ELR (cell line): Measurements from ENCODE around the gene SUGCT.
"Not testable (repeated sequence)": the region's sequence is repeated elsewhere in the genome, so short reads cannot be mapped to it uniquely, and the experiment has no call there.

Source experiments
- DNase-seq: peaks from one replicate; pipeline ENCODE4 v3.0.0-alpha.2; 2015; ENCODE audit warnings: low read depth

Gene SUGCT

DNA sequence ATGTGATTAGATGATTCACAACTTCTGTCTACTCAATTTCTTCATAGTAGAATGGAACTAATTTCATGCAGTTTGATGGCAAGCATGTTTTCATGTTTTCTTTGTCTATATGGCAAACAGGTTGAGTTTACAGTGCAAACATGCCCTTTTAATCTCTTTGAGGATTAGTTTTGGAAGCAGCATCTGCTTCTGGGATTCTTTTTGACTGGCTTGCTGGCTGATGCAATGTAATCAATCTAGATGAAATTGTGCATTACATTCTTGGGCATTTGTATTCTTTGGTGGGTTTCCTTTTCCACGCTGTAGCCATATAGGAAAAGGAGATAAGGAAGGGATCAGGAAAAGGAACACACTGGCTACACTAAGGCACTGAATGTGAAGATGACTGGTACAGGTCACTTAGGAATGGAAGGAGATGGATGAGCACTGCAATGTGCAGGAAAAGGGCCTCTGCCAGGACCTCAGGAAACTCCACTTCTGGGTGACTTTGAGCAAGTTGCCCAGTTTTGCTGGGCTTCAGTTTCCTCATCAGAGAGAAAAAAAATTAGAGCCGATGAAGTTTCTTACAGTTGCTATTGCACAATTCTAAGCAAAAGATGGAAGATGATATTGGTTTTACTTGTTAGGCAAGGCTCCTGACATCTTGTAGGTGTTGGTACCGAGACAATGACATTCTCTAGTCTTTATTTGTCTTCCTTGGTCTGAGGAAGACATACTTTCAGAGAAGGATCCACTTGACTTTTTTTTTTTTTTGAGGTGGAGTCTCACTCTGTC lies 269.1 kb downstream of the SUGCT start:
- no peak for DNase-seq

GRCh38 chr7:40405991-40406390 lies 271.2 kb downstream of the SUGCT start:
- no peak for DNase-seq

DNA sequence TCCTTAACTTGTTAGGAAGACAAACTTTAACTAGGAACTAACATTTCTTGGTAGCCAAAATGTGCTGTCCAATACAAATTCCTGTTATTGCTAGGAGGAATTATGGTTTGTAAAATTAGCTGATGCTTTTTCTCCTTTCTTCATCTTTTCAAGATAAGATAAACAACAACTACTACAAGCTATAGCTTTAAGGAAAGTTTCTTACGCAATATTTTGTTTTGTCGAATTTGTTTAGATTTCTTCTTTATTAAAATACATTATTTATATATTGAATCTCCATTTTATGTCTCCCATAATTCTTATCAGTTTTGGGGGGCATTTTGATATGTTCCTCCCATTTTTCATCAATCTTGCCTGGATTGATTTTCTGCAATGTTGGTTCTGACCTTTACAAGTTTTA lies 277.5 kb downstream of the SUGCT start:
- no peak for DNase-seq

- not testable (repeated sequence) for DNase-seq
Observed at GRCh38 chr7:40414704-40415103, 279.9 kb downstream of the SUGCT start.

- DNase-seq: no peak
Observed at GRCh38 chr7:40418448-40418847, 283.6 kb downstream of the SUGCT start.

- DNase-seq: no peak
Observed at GRCh38 chr7:40418983-40419382, 284.2 kb downstream of the SUGCT start.

- no peak for DNase-seq
Observed at GRCh38 chr7:40419806-40420205, 285.0 kb downstream of the SUGCT start.

- no peak for DNase-seq
Observed at GRCh38 chr7:40421433-40421832, 286.6 kb downstream of the SUGCT start.

GRCh38 chr7:40425696-40426095 lies 290.9 kb downstream of the SUGCT start:
- no peak for DNase-seq

- no peak for DNase-seq
Observed at GRCh38 chr7:40428421-40428820, 293.6 kb downstream of the SUGCT start.

DNA sequence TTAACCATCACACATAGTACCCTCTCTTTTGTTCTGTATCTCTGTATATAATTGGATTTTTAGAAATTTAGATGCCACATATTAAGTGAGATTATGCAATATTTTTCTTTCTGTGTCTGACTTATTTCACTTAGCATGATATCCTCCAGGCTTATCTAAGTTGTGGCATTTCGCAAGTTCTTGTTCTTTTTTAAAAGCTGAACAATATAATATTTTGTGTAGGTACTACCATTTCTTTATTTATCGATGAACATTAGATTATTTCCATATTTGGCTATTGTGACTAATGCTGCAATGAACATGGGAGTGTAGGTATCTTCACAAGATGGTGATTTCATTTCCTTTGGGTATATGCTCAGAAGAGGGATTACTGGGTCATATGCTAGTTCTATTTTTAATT lies 295.0 kb downstream of the SUGCT start:
- DNase-seq: peak; percentile 12

- no peak for DNase-seq
Observed at GRCh38 chr7:40432046-40432445, 297.2 kb downstream of the SUGCT start.

- no peak for DNase-seq
Observed at GRCh38 chr7:40436710-40437109, 301.9 kb downstream of the SUGCT start.

- DNase-seq: peak; percentile 96
Observed at GRCh38 chr7:40437498-40437897, 302.7 kb downstream of the SUGCT start.

DNA sequence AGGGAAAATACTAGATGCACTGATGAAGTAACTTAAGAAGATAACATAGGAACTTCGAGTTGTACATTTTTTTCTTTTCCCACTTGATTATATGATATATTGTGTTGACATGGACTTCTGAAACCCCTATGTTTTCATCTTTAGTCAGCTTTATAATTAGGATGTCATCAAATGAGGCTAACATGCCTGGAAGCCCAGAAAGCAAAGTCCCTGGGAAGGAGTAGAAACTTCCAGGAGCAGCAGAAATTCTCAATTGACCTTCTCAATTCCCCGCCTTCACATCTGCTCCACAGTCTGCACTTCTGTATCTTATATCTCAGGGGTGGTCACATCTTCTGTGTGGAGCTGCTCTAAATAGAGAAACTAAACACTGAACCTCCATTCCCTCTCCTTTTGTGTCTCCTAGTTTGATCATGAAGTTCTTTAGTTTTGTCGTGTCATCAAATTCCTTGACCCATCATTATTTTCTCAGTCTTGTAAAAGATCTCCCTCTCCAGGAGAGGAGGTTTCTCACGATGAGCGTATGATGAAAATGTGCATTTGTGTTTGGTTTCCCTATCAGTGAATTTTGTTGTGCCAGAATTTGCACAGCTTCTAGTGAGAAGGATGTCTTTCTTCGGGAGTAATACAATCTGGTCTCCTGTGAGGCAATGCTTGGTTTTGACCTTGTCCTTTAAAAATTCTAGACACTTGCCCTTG lies 303.3 kb downstream of the SUGCT start:
- DNase-seq: peak; percentile 56

- DNase-seq: no peak
Observed at GRCh38 chr7:40439686-40440085, 304.9 kb downstream of the SUGCT start.

DNA sequence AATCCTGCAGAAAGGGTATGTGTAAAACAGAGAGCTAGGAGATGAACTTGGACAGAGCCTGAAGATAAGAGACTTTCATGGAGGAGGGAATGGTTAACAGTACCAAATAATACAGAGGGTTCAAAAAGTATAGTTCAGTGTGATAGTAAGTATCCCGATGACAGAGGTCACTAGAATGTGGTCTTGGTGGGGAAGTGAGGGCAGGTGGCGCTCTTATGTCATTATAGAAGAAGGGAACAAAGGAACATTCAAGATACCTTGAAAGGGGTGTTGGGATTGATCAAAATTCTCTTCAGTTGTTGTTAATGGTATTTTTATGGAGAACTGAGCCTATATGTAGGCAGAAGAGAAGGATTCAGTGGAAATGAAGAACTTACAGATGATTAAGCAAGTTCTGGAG lies 312.5 kb downstream of the SUGCT start:
- DNase-seq: no peak

GRCh38 chr7:40455485-40455884 lies 320.7 kb downstream of the SUGCT start:
- no peak for DNase-seq

- DNase-seq: no peak
Observed at GRCh38 chr7:40457776-40458480, 323.1 kb downstream of the SUGCT start.

GRCh38 chr7:40463446-40463845 lies 328.6 kb downstream of the SUGCT start:
- no peak for DNase-seq

GRCh38 chr7:40468891-40469864 lies 334.4 kb downstream of the SUGCT start:
- DNase-seq: peak; percentile 88

DNA sequence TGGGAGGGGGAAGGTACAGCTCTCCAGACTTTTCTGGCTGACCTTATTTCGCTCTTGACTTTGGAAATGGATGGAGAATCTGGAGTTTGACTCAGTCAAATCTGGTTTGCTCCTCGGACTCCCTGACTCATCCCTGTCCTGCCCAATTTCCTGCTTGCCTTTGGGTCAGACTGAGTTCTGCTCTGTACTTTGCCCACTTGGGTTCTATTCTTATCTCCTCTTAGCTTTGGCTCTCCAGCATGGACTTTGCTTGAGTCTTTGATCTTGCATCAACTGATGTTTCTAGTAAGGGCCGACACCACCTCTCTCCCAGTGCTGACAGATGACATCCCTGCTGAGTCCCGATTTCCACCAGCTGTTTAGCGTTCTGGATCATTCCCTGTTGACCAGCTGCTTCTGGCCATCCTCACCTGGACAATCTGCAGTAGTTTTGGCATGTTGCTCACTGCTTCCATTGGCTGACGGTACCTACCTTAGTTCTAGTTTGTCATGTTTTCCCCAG lies 335.3 kb downstream of the SUGCT start:
- peak; percentile 69 for DNase-seq
